Ovary (tissue), 3 donors: ENCODE data around the gene RPRD1B.

ENCODE experiments used
- POLR2A ChIP-seq: fragments of 450-650 bp; IDR thresholded peaks from one replicate; pipeline ENCODE4 v1.6.1; 2017; ENCODE audit warnings: antibody characterized with exemption, mild to moderate bottlenecking, moderate library complexity
- TF ChIP-seq, protein P1 (sequence below), 3 donors: fragments of 450-650 bp in 2 of 3; fragments of 200-600 bp in 1 of 3; IDR thresholded peaks; one replicate each; pipeline versions ENCODE4 v1.5.1 to v1.8.0; 2016 to 2022; ENCODE audit warnings: antibody characterized with exemption in 3 of 3, mild to moderate bottlenecking in 1 of 3
- donor health status: DM: no; HTN: no; CAD: no.

DNA sequence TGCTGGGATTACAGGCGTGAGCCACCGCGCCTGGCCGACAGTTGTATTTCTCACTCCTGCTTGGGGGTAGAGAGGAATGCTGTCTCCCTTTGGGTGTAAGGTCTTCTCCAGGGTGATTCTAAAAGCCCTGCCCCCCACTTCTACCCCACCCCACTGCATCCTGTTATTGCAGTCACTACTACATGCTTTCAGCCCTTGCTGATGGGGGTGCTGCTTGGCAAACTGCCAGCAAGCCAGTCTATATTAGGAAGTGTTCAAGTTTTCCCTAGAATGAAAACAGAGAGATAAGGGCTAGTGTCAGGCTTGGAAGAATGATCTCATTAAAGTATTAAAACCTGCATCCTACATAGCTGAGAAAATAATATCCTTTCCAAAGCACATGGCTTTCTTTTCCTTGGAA is 31.6 kb upstream of the RPRD1B start:
- TF ChIP-seq POLR2A: no peak
- TF ChIP-seq, protein P1, sequence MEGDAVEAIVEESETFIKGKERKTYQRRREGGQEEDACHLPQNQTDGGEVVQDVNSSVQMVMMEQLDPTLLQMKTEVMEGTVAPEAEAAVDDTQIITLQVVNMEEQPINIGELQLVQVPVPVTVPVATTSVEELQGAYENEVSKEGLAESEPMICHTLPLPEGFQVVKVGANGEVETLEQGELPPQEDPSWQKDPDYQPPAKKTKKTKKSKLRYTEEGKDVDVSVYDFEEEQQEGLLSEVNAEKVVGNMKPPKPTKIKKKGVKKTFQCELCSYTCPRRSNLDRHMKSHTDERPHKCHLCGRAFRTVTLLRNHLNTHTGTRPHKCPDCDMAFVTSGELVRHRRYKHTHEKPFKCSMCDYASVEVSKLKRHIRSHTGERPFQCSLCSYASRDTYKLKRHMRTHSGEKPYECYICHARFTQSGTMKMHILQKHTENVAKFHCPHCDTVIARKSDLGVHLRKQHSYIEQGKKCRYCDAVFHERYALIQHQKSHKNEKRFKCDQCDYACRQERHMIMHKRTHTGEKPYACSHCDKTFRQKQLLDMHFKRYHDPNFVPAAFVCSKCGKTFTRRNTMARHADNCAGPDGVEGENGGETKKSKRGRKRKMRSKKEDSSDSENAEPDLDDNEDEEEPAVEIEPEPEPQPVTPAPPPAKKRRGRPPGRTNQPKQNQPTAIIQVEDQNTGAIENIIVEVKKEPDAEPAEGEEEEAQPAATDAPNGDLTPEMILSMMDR (IDR thresholded peaks at IDR 0.05): no peak
